ENCODE results near the gene GREB1. TPM values are rescaled to one million over a fixed set of nuclear protein-coding genes. Genes with fewer than 3 reads are reported as not detected.

Gene GREB1
- total RNA-seq, 1 experiment from 2014 or later, result 16.5 TPM

- Mint-ChIP-seq H3K4me1 (no peaks in the 10 kb centered on the region), H3K27me3 (ENCODE audit: low read depth) (no peaks in the 10 kb centered on the region), H3K36me3 (ENCODE audit: insufficient read depth in 1 of 3, low read depth in 3 of 3) (peaks cover 0 to 6% (median 4%) of the 10 kb centered on the region in 3 experiments; a peak in 3 of 7 replicates), H3K4me3 (no peak overlapping the region), H3K9me3 (no peaks in the 10 kb centered on the region), H3K27ac (no peak overlapping the region)
- Histone ChIP-seq H3K23me2 (ENCODE audit: insufficient read length, low read depth, low read length, poor library complexity, severe bottlenecking) (no peaks in the 10 kb centered on the region), H4K20me1 (ENCODE audit: control insufficient read depth, insufficient read depth, insufficient read length) (no peaks in the 10 kb centered on the region), H3K14ac (ENCODE audit: insufficient read depth, low read length) (no peak overlapping the region), H3K27ac (ENCODE audit: insufficient read length, low read depth, low read length) (no peak overlapping the region), H3K9ac (ENCODE audit: extremely low read depth, insufficient read length, low read length) (no peak overlapping the region), H2AK5ac (ENCODE audit: insufficient read length, low read length) (no peak overlapping the region), H3K23ac (ENCODE audit: insufficient read length, low read depth, low read length) (no peak overlapping the region), H2AFZ (ENCODE audit: low read length) (no peak overlapping the region), H2BK5ac (ENCODE audit: insufficient read length, low read length) (no peak overlapping the region), H2BK120ac (ENCODE audit: low read depth, low read length, poor library complexity, severe bottlenecking) (no peak overlapping the region), H4K8ac (replicated peaks; ENCODE audit: insufficient read length, low read depth, low read length) (no peak overlapping the region), H4K91ac (ENCODE audit: insufficient read length, low read depth, low read length) (no peak overlapping the region), H3K4me1 (ENCODE audit: insufficient read depth, low read length) (no peaks in the 10 kb centered on the region), H3K79me1 (ENCODE audit: insufficient read depth, low read depth, low read length, poor library complexity, severe bottlenecking) (no peaks in the 10 kb centered on the region), H2BK12ac (ENCODE audit: insufficient read length, low read depth, low read length) (no peak overlapping the region), H3K9me3 (ENCODE audit: control insufficient read depth, low read depth, low read length) (no peaks in the 10 kb centered on the region), H3K4ac (ENCODE audit: low read depth, low read length) (no peak overlapping the region), H3T11ph (ENCODE audit: low read length) (no peak overlapping the region), H3K27me3 (ENCODE audit: insufficient read depth, low read length) (no peaks in the 10 kb centered on the region), H2BK20ac (ENCODE audit: low read depth, low read length, poor library complexity, severe bottlenecking) (no peak overlapping the region), H3K4me2 (ENCODE audit: insufficient read depth, insufficient read length, low read length) (no peak overlapping the region), H4K5ac (ENCODE audit: insufficient read length, low read depth, low read length) (no peak overlapping the region), H3K18ac (ENCODE audit: insufficient read length, low read depth, low read length) (no peak overlapping the region), H2BK15ac (ENCODE audit: low read depth, low read length) (no peak overlapping the region), H3K56ac (ENCODE audit: insufficient read length, low read depth, low read length) (no peak overlapping the region), H3K79me2 (ENCODE audit: insufficient read depth, low read length) (no peaks in the 10 kb centered on the region)
- TF ChIP-seq CTCF (conservative IDR thresholded peaks at IDR 0.05), result no peak
- DNase-seq, result no peak
- no CpG with 5 or more reads among the region's 9 CpGs for WGBS (ENCODE audit: extremely low coverage, insufficient read length, low lambda C conversion rate)
Measured at GRCh38 chr2:11590193-11590592, 56.3 kb downstream of the GREB1 start.
